OCI-LY1 (cell line): ENCODE measurements around the gene ZNF134.

Source experiments
- CTCF ChIP-seq: fragments of 200-600 bp; sonication (generic), shearing (Covaris generic); IDR thresholded peaks from 2 replicates; pipeline ENCODE4 v1.5.1; 2017; ENCODE audit warnings: mild to moderate bottlenecking, antibody characterized with exemption, low read length, moderate library complexity, mixed read lengths
- EZH2 ChIP-seq: fragments of 200-600 bp; sonication (generic), shearing (Covaris generic); IDR thresholded peaks from 2 replicates; pipeline ENCODE4 v1.8.0; 2017; ENCODE audit warnings: borderline replicate concordance, mixed run types, mild to moderate bottlenecking, antibody characterized with exemption, low read length, moderate library complexity, mixed read lengths

- TF ChIP-seq CTCF (no peak), EZH2 (no peak)
Measured at GRCh38 chr19:57643734-57644133, 29.7 kb downstream of the ZNF134 start.
